T-helper 17 cell (primary cell): ENCODE measurements around the gene LIMK1. TPM values are rescaled to one million over a fixed set of nuclear protein-coding genes. Genes with fewer than 3 reads are reported as not detected.
"Not testable (repeated sequence)": the region's sequence is repeated elsewhere in the genome, so short reads cannot be mapped to it uniquely, and the experiment has no call there.

Source experiments
- ATAC-seq: fragments of 150-1000 bp; cut with Tn5 transposase; 2 replicates; pipeline ENCODE4 v1.10.0; 2021; ENCODE audit warnings: mild to moderate bottlenecking, moderate library complexity
- DNase-seq, 3 donors: peaks; one replicate each; pipeline versions ENCODE4 v3.0.0 to v3.0.0-alpha.2; 2020 to 2021
- H3K9me3 ChIP-seq: one replicate; pipeline ENCODE4 v1.7.0; 2013; ENCODE audit warnings: low read length, mild to moderate bottlenecking; ENCODE audit not compliant: control insufficient read depth, poor library complexity, severe bottlenecking
- H3K27ac Mint-ChIP-seq: one replicate; pipeline ENCODE4 v1.8.0; 2022; ENCODE audit warnings: mild to moderate bottlenecking, moderate library complexity, mixed read lengths
- H3K27me3 Mint-ChIP-seq: one replicate; pipeline ENCODE4 v1.8.0; 2022; ENCODE audit warnings: mixed read lengths
- H3K36me3 Mint-ChIP-seq: one replicate; pipeline ENCODE4 v1.8.0; 2022; ENCODE audit warnings: low read depth, mixed read lengths
- H3K4me1 Mint-ChIP-seq: one replicate; pipeline ENCODE4 v1.8.0; 2022; ENCODE audit warnings: mild to moderate bottlenecking, mixed read lengths
- H3K4me3 Mint-ChIP-seq: one replicate; pipeline ENCODE4 v1.8.0; 2022; ENCODE audit warnings: mild to moderate bottlenecking, moderate library complexity, mixed read lengths
- total RNA-seq, 4 donors: library from RNA in 2 of 4; stranded (reverse) in 2 of 4; gene quantifications; one replicate each; pipeline ENCODE4 v1.2.3 and lab custom pipeline; 2022 to 2026

Gene LIMK1
- total RNA-seq, 2 donors from 2014 or later: 11.7 to 13.2 TPM

GRCh38 chr7:74099031-74099430, 15.4 kb downstream of the LIMK1 start:
- Mint-ChIP-seq H3K4me3 (no peak overlapping the region), H3K36me3 (no peaks in the 10 kb centered on the region), H3K27ac (no peak overlapping the region), H3K4me1 (peaks cover 7% of the 10 kb centered on the region), H3K27me3 (no peaks in the 10 kb centered on the region)
- no peaks in the 10 kb centered on the region for H3K9me3 ChIP-seq
- no peak for DNase-seq
- ATAC-seq: no peak

GRCh38 chr7:74101061-74101681, 17.6 kb downstream of the LIMK1 start:
- Mint-ChIP-seq H3K4me3 (no peak overlapping the region), H3K27me3 (no peaks in the 10 kb centered on the region), H3K4me1 (no peaks in the 10 kb centered on the region), H3K27ac (no peak overlapping the region), H3K36me3 (no peaks in the 10 kb centered on the region)
- DNase-seq (no peak), ATAC-seq (peak; percentile 71)
- H3K9me3 ChIP-seq: no peaks in the 10 kb centered on the region

GRCh38 chr7:74103219-74103772, 19.7 kb downstream of the LIMK1 start:
- no peak overlapping the region for H3K4me3 Mint-ChIP-seq
- H3K4me1 Mint-ChIP-seq: no peaks in the 10 kb centered on the region
- no peaks in the 10 kb centered on the region for H3K27me3 Mint-ChIP-seq
- no peak overlapping the region for H3K27ac Mint-ChIP-seq
- no peaks in the 10 kb centered on the region for H3K9me3 ChIP-seq
- no peak for ATAC-seq
- H3K36me3 Mint-ChIP-seq: no peaks in the 10 kb centered on the region
- DNase-seq: no peak

- Mint-ChIP-seq H3K27ac (no peak overlapping the region), H3K36me3 (no peaks in the 10 kb centered on the region), H3K27me3 (no peaks in the 10 kb centered on the region), H3K4me1 (no peaks in the 10 kb centered on the region), H3K4me3 (no peak overlapping the region)
- no peaks in the 10 kb centered on the region for H3K9me3 ChIP-seq
- DNase-seq: no peak
- ATAC-seq: no peak
Observed at GRCh38 chr7:74104702-74105101, 21.1 kb downstream of the LIMK1 start.

GRCh38 chr7:74105992-74106391, 22.4 kb downstream of the LIMK1 start:
- H3K4me1 Mint-ChIP-seq: no peaks in the 10 kb centered on the region
- H3K9me3 ChIP-seq: no peaks in the 10 kb centered on the region
- H3K36me3 Mint-ChIP-seq: no peaks in the 10 kb centered on the region
- no peak overlapping the region for H3K27ac Mint-ChIP-seq
- no peak for DNase-seq
- ATAC-seq: no peak
- H3K4me3 Mint-ChIP-seq: no peak overlapping the region
- H3K27me3 Mint-ChIP-seq: no peaks in the 10 kb centered on the region

GRCh38 chr7:74106846-74107245, 23.2 kb downstream of the LIMK1 start:
- H3K9me3 ChIP-seq: no peaks in the 10 kb centered on the region
- Mint-ChIP-seq H3K27me3 (no peaks in the 10 kb centered on the region), H3K4me1 (no peaks in the 10 kb centered on the region), H3K36me3 (no peaks in the 10 kb centered on the region), H3K27ac (no peak overlapping the region), H3K4me3 (no peak overlapping the region)
- DNase-seq (no peak), ATAC-seq (no peak)

- peaks cover 4% of the 10 kb centered on the region for H3K36me3 Mint-ChIP-seq
- no peak overlapping the region for H3K27ac Mint-ChIP-seq
- H3K4me3 Mint-ChIP-seq: no peak overlapping the region
- peaks cover 3% of the 10 kb centered on the region for H3K4me1 Mint-ChIP-seq
- no peak for DNase-seq
- no peak for ATAC-seq
- no peaks in the 10 kb centered on the region for H3K9me3 ChIP-seq
- no peaks in the 10 kb centered on the region for H3K27me3 Mint-ChIP-seq
Observed at GRCh38 chr7:74115326-74115725, 31.7 kb downstream of the LIMK1 start.

GRCh38 chr7:74116356-74116755, 32.8 kb downstream of the LIMK1 start:
- H3K9me3 ChIP-seq: no peaks in the 10 kb centered on the region
- Mint-ChIP-seq H3K4me3 (no peak overlapping the region), H3K27ac (no peak overlapping the region), H3K27me3 (no peaks in the 10 kb centered on the region), H3K4me1 (peaks cover 3% of the 10 kb centered on the region), H3K36me3 (peaks cover 5% of the 10 kb centered on the region)
- no peak for ATAC-seq
- DNase-seq: no peak

GRCh38 chr7:74119831-74120230, 36.2 kb downstream of the LIMK1 start:
- ATAC-seq (no peak), DNase-seq (no peak)
- Mint-ChIP-seq H3K27ac (no peak overlapping the region), H3K36me3 (peaks cover 8% of the 10 kb centered on the region), H3K4me3 (no peak overlapping the region), H3K4me1 (peaks cover 3% of the 10 kb centered on the region), H3K27me3 (no peaks in the 10 kb centered on the region)
- H3K9me3 ChIP-seq: no peaks in the 10 kb centered on the region

GRCh38 chr7:74121401-74122249, 38.0 kb downstream of the LIMK1 start:
- ATAC-seq (no peak), DNase-seq (no peak)
- Mint-ChIP-seq H3K27me3 (no peaks in the 10 kb centered on the region), H3K27ac (peak overlapping the region; percentile 66), H3K4me3 (no peak overlapping the region), H3K4me1 (peaks cover 3% of the 10 kb centered on the region), H3K36me3 (peaks cover 8% of the 10 kb centered on the region)
- no peaks in the 10 kb centered on the region for H3K9me3 ChIP-seq

GRCh38 chr7:74123892-74124291, 40.3 kb downstream of the LIMK1 start:
- not testable (repeated sequence) for DNase-seq, H3K36me3 Mint-ChIP-seq, H3K9me3 ChIP-seq, H3K27ac Mint-ChIP-seq, H3K27me3 Mint-ChIP-seq, H3K4me1 Mint-ChIP-seq, ATAC-seq, H3K4me3 Mint-ChIP-seq

- DNase-seq: no peak
- H3K36me3 Mint-ChIP-seq: peaks cover 2% of the 10 kb centered on the region
- H3K27ac Mint-ChIP-seq: no peak overlapping the region
- H3K27me3 Mint-ChIP-seq: no peaks in the 10 kb centered on the region
- H3K9me3 ChIP-seq: no peaks in the 10 kb centered on the region
- ATAC-seq: no peak
- no peak overlapping the region for H3K4me3 Mint-ChIP-seq
- H3K4me1 Mint-ChIP-seq: no peaks in the 10 kb centered on the region
Observed at GRCh38 chr7:74126220-74126880, 42.7 kb downstream of the LIMK1 start.

GRCh38 chr7:74129887-74130286, 46.3 kb downstream of the LIMK1 start:
- no peak for DNase-seq
- Mint-ChIP-seq H3K4me3 (no peak overlapping the region), H3K27me3 (no peaks in the 10 kb centered on the region), H3K36me3 (no peaks in the 10 kb centered on the region), H3K4me1 (no peaks in the 10 kb centered on the region), H3K27ac (no peak overlapping the region)
- no peak for ATAC-seq
- H3K9me3 ChIP-seq: no peaks in the 10 kb centered on the region
